Measurements from ENCODE around the gene ATP8B4. TPM values are rescaled to one million over a fixed set of nuclear protein-coding genes. Genes with fewer than 3 reads are reported as not detected.

Gene ATP8B4
- polyA plus RNA-seq, 1 of the 3 experiments (the other 2 are of a cell fraction) = 0.03 TPM

GRCh38 chr15:50066202-50066601 lies 52.8 kb downstream of the ATP8B4 start:
- H2AFZ ChIP-seq (ENCODE audit: low read depth) = no peak overlapping the region
- H3K9me2 ChIP-seq = no peaks in the 10 kb centered on the region
- WGBS (ENCODE audit: low lambda C conversion rate) = 40% methylated on average over 2 of the region's 2 CpGs
- CTCF ChIA-PET = interaction anchor here (1.8 kb wide), 1 partner anchor 14 kb away, joined by 4 read pairs; no protein-coding TSS in a partner anchor
- H3K4me1 ChIP-seq (ENCODE audit: control insufficient read depth in 1 of 2, insufficient read depth in 2 of 2, low read depth in 1 of 2, low read length in 1 of 2) = no peaks in the 10 kb centered on the region; a peak in 1 of 4 replicates
- no peak overlapping the region for H3K27ac ChIP-seq (ENCODE audit: low read depth in 2 of 2, low read length in 1 of 2)
- DNase-seq = no peak
- H3K27me3 ChIP-seq (ENCODE audit: insufficient read depth) = no peaks in the 10 kb centered on the region
- no peak overlapping the region for H3K9ac ChIP-seq
- no peaks in the 10 kb centered on the region for H3K36me3 ChIP-seq (replicated peaks in 1 of 2; ENCODE audit: control insufficient read depth in 1 of 2, insufficient read depth in 2 of 2, low read length in 1 of 2)
- H3K9me3 ChIP-seq = no peaks in the 10 kb centered on the region
- H3K79me2 ChIP-seq (ENCODE audit: insufficient read depth) = no peaks in the 10 kb centered on the region
- TF ChIP-seq CHD2 (IDR thresholded peaks at IDR 0.05; ENCODE audit: low read length, partially characterized antibody) (no peak), EZH2phosphoT487 (IDR thresholded peaks at IDR 0.05; ENCODE audit: borderline replicate concordance, low read depth) (no peak), PBX3 (IDR thresholded peaks at IDR 0.05) (no peak), SIN3A (IDR thresholded peaks at IDR 0.05; ENCODE audit: borderline replicate concordance, low read depth, low read length) (no peak), RCOR1 (IDR thresholded peaks at IDR 0.05; ENCODE audit: low read length) (no peak), TEAD4 (IDR thresholded peaks at IDR 0.05; ENCODE audit: borderline replicate concordance, insufficient read depth) (no peak), TAF1 (IDR thresholded peaks at IDR 0.05; ENCODE audit: borderline replicate concordance, low read depth, low read length) (no peak), EP300 (IDR thresholded peaks at IDR 0.05; ENCODE audit: borderline replicate concordance in 1 of 2, low read depth in 1 of 2, low read length in 1 of 2) (no peak), GATA2 (CRISPR knock-in tag; IDR thresholded peaks at IDR 0.05) (no peak), CTCF (IDR thresholded peaks at IDR 0.05) (no peak), YY1 (IDR thresholded peaks at IDR 0.05; ENCODE audit: low read depth) (no peak), FOXJ3 (CRISPR knock-in tag; IDR thresholded peaks at IDR 0.05) (no peak), NFIC (IDR thresholded peaks at IDR 0.05; ENCODE audit: borderline replicate concordance) (no peak), POLR2AphosphoS5 (IDR thresholded peaks at IDR 0.05; ENCODE audit: low read depth, low read length) (no peak), ELF1 (IDR thresholded peaks at IDR 0.05) (no peak), REST (IDR thresholded peaks at IDR 0.05; ENCODE audit: low read depth, low read length) (no peak), ZBTB33 (IDR thresholded peaks at IDR 0.05; ENCODE audit: borderline replicate concordance, low read depth) (no peak), USF1 (IDR thresholded peaks at IDR 0.05; ENCODE audit: borderline replicate concordance, low read depth) (no peak), TCF12 (IDR thresholded peaks at IDR 0.05) (no peak)
- no peak overlapping the region for H3K4me3 ChIP-seq (ENCODE audit: low read depth in 2 of 2, low read length in 1 of 2)
- H3K4me2 ChIP-seq = no peak overlapping the region
- H3F3A ChIP-seq (replicated peaks; ENCODE audit: insufficient read depth) = no peaks in the 10 kb centered on the region
- no peaks in the 10 kb centered on the region for H4K20me1 ChIP-seq (ENCODE audit: insufficient read depth)
- POLR2A ChIA-PET = no interaction called here

All from SK-N-SH (cell line).